Tibial nerve (tissue), 4 donors: ENCODE data around the gene HDAC3.

ENCODE experiments used
- EP300 ChIP-seq, 2 donors: sonication (generic); formaldehyde crosslinking; IDR thresholded peaks; one replicate each; pipeline ENCODE4 v1.6.1; 2017; ENCODE audit warnings: antibody characterized with exemption in 2 of 2, mild to moderate bottlenecking in 1 of 2
- POLR2A ChIP-seq, 2 donors: fragments of 450-650 bp; IDR thresholded peaks; one replicate each; pipeline ENCODE4 v1.6.1; 2017; ENCODE audit warnings: antibody characterized with exemption in 2 of 2, mild to moderate bottlenecking in 2 of 2, moderate library complexity in 2 of 2
- TF ChIP-seq, protein P1 (sequence below), 5 experiments: fragments of 200-600 bp in 3 of 5; fragments of 450-650 bp in 2 of 5; sonication (generic) in 3 of 5; IDR thresholded peaks; one replicate each; pipeline ENCODE4 v1.5.1; 2016 to 2019; ENCODE audit warnings: antibody characterized with exemption in 5 of 5, mild to moderate bottlenecking in 3 of 5, moderate library complexity in 2 of 5

DNA sequence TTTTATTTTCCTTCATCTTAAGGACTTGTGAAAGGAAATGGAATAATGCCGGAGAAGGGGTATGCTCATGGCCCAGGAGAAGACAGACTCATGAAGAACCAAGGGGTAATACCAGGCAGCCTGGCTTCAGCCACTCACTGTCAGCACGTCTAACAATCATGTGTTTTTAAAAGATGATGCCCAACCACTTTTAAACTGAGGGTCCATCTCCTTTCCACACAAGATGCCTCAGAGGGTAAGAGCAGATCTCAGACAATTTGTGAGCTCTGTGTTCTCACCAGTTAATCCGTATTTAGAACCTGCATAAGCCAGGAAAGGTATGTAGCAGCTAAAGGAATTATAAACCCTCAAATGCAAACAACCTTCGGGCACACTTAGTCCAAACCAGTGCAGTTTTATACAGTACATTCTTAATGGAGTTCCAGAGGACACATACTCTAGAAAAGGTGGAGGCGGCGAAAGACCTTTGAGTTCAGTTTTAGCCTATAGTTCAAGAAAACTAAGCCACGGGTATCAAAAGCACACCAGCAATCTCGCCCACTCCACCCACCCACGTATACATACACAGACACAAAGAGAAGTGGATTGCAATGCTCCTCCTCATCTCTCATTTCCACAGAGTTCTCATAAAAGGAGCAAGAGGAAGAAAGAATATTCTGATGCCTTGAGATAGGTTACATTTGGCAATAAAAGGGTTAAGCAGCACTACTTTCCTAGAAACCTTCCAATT lies 20.5 kb downstream of the HDAC3 start:
- TF ChIP-seq, protein P1, sequence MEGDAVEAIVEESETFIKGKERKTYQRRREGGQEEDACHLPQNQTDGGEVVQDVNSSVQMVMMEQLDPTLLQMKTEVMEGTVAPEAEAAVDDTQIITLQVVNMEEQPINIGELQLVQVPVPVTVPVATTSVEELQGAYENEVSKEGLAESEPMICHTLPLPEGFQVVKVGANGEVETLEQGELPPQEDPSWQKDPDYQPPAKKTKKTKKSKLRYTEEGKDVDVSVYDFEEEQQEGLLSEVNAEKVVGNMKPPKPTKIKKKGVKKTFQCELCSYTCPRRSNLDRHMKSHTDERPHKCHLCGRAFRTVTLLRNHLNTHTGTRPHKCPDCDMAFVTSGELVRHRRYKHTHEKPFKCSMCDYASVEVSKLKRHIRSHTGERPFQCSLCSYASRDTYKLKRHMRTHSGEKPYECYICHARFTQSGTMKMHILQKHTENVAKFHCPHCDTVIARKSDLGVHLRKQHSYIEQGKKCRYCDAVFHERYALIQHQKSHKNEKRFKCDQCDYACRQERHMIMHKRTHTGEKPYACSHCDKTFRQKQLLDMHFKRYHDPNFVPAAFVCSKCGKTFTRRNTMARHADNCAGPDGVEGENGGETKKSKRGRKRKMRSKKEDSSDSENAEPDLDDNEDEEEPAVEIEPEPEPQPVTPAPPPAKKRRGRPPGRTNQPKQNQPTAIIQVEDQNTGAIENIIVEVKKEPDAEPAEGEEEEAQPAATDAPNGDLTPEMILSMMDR (IDR thresholded peaks at IDR 0.05): no peak
- TF ChIP-seq POLR2A (IDR thresholded peaks at IDR 0.05) (no peak), EP300 (IDR thresholded peaks at IDR 0.05) (no peak)
